H9 (cell line): ENCODE data around the gene IGFBP3. TPM values are rescaled to one million over a fixed set of nuclear protein-coding genes. Genes with fewer than 3 reads are reported as not detected.

Experiments used
- DNase-seq: peaks from one replicate; pipeline ENCODE4 v3.0.0-alpha.2; 2017
- H2AFZ ChIP-seq: one replicate; pipeline ENCODE4 v1.6.1; 2013; ENCODE audit warnings: mild to moderate bottlenecking, low read length, control low read depth, moderate library complexity
- H2AK5ac ChIP-seq: 2 replicates; pipeline ENCODE4 v1.6.1; 2013; ENCODE audit warnings: low read length, control low read depth, mixed read lengths; ENCODE audit not compliant: insufficient read length
- H2BK120ac ChIP-seq: one replicate; pipeline ENCODE4 v1.6.1; 2013; ENCODE audit warnings: low read depth, mild to moderate bottlenecking, low read length, control low read depth, inconsistent platforms; ENCODE audit not compliant: poor library complexity, severe bottlenecking
- H2BK12ac ChIP-seq: 2 replicates; pipeline ENCODE4 v1.6.1; 2013; ENCODE audit warnings: low read length, control low read depth, mixed read lengths, low read depth; ENCODE audit not compliant: insufficient read length
- H2BK15ac ChIP-seq: 2 replicates; pipeline ENCODE4 v1.6.1; 2013; ENCODE audit warnings: low read depth, low read length, control low read depth
- H2BK20ac ChIP-seq: one replicate; pipeline ENCODE4 v1.6.1; 2013; ENCODE audit warnings: low read depth, mild to moderate bottlenecking, low read length, control low read depth, inconsistent platforms; ENCODE audit not compliant: poor library complexity, severe bottlenecking
- H2BK5ac ChIP-seq: 2 replicates; pipeline ENCODE4 v1.6.1; 2013; ENCODE audit warnings: low read length, control low read depth, mixed read lengths; ENCODE audit not compliant: insufficient read length
- H3K14ac ChIP-seq: 2 replicates; pipeline ENCODE4 v1.6.1; 2013; ENCODE audit warnings: low read length, control low read depth; ENCODE audit not compliant: insufficient read depth
- H3K18ac ChIP-seq: 2 replicates; pipeline ENCODE4 v1.6.1; 2013; ENCODE audit warnings: low read depth, mild to moderate bottlenecking, mixed read lengths, low read length, control low read depth; ENCODE audit not compliant: insufficient read length
- H3K23ac ChIP-seq: 2 replicates; pipeline ENCODE4 v1.6.1; 2013; ENCODE audit warnings: low read length, control low read depth, mixed read lengths, low read depth; ENCODE audit not compliant: insufficient read length
- H3K23me2 ChIP-seq: 2 replicates; pipeline ENCODE4 v1.6.1; 2013; ENCODE audit warnings: low read depth, mild to moderate bottlenecking, mixed read lengths, low read length, control low read depth; ENCODE audit not compliant: insufficient read length, poor library complexity, severe bottlenecking
- H3K27ac ChIP-seq: 2 replicates; pipeline ENCODE4 v1.5.1; 2013; ENCODE audit warnings: low read length, control low read depth, mixed read lengths, low read depth; ENCODE audit not compliant: insufficient read length
- H3K27me3 ChIP-seq: 2 replicates; pipeline ENCODE4 v1.6.1; 2013; ENCODE audit warnings: low read length, control low read depth, inconsistent platforms; ENCODE audit not compliant: insufficient read depth
- H3K4ac ChIP-seq: 2 replicates; pipeline ENCODE4 v1.6.1; 2013; ENCODE audit warnings: low read depth, mild to moderate bottlenecking, control low read depth, inconsistent platforms, low read length, moderate library complexity
- H3K4me1 ChIP-seq: 2 replicates; pipeline ENCODE4 v1.6.1; 2013; ENCODE audit warnings: low read length, control low read depth, inconsistent platforms; ENCODE audit not compliant: insufficient read depth
- H3K4me2 ChIP-seq: 2 replicates; pipeline ENCODE4 v1.6.1; 2013; ENCODE audit warnings: low read length, control low read depth, mixed read lengths; ENCODE audit not compliant: insufficient read length, insufficient read depth
- H3K56ac ChIP-seq: 2 replicates; pipeline ENCODE4 v1.6.1; 2013; ENCODE audit warnings: low read depth, mild to moderate bottlenecking, mixed read lengths, low read length, control low read depth; ENCODE audit not compliant: insufficient read length
- H3K79me1 ChIP-seq: 2 replicates; pipeline ENCODE4 v1.6.1; 2013; ENCODE audit warnings: low read depth, mild to moderate bottlenecking, moderate library complexity, low read length, control low read depth, inconsistent platforms; ENCODE audit not compliant: insufficient read depth, poor library complexity, severe bottlenecking
- H3K79me2 ChIP-seq: 2 replicates; pipeline ENCODE4 v1.6.1; 2013; ENCODE audit warnings: low read length, control low read depth, inconsistent platforms; ENCODE audit not compliant: insufficient read depth
- H3K9ac ChIP-seq: 2 replicates; pipeline ENCODE4 v1.6.1; 2013; ENCODE audit warnings: low read length, control low read depth, mixed read lengths; ENCODE audit not compliant: insufficient read length; ENCODE audit errors: extremely low read depth
- H3K9me3 ChIP-seq: one replicate; pipeline ENCODE4 v1.6.1; 2013; ENCODE audit warnings: low read depth, low read length, inconsistent platforms; ENCODE audit not compliant: control insufficient read depth
- H3T11ph ChIP-seq: one replicate; pipeline ENCODE4 v1.6.1; 2013; ENCODE audit warnings: mild to moderate bottlenecking, low read length, control low read depth, inconsistent platforms
- H4K20me1 ChIP-seq: one replicate; pipeline ENCODE4 v1.6.1; 2013; ENCODE audit not compliant: control insufficient read depth, insufficient read length, insufficient read depth
- H4K5ac ChIP-seq: 2 replicates; pipeline ENCODE4 v1.6.1; 2013; ENCODE audit warnings: low read depth, mild to moderate bottlenecking, mixed read lengths, low read length, control low read depth; ENCODE audit not compliant: insufficient read length
- H4K8ac ChIP-seq: replicated peaks from 2 replicates; pipeline ENCODE4 v1.6.1; 2013; ENCODE audit warnings: low read length, control low read depth, mixed read lengths, low read depth; ENCODE audit not compliant: insufficient read length
- H4K91ac ChIP-seq: 2 replicates; pipeline ENCODE4 v1.6.1; 2013; ENCODE audit warnings: low read depth, mild to moderate bottlenecking, moderate library complexity, mixed read lengths, low read length, control low read depth; ENCODE audit not compliant: insufficient read length
- H3K27ac Mint-ChIP-seq, 3 experiments: 2 replicates in 2 of 3; 3 replicates in 1 of 3; pipeline ENCODE4 v1.8.0; 2020 to 2021; ENCODE audit warnings: mixed read lengths in 3 of 3, mild to moderate bottlenecking in 1 of 3, moderate library complexity in 1 of 3
- H3K27me3 Mint-ChIP-seq: 2 replicates; pipeline ENCODE4 v1.8.0; 2021; ENCODE audit warnings: low read depth, mild to moderate bottlenecking, moderate library complexity, mixed read lengths
- H3K36me3 Mint-ChIP-seq, 3 experiments: 2 replicates in 2 of 3; 3 replicates in 1 of 3; pipeline ENCODE4 v1.8.0; 2020 to 2021; ENCODE audit warnings: low read depth in 3 of 3, mixed read lengths in 3 of 3; ENCODE audit not compliant: insufficient read depth in 1 of 3
- H3K4me1 Mint-ChIP-seq, 2 experiments: 2 replicates each; pipeline ENCODE4 v1.8.0; 2020; ENCODE audit warnings: mixed read lengths in 2 of 2
- H3K4me3 Mint-ChIP-seq, 2 experiments: 2 replicates in 1 of 2; 3 replicates in 1 of 2; pipeline ENCODE4 v1.8.0; 2020 to 2021; ENCODE audit warnings: mild to moderate bottlenecking in 2 of 2, mixed read lengths in 2 of 2, moderate library complexity in 1 of 2
- H3K9me3 Mint-ChIP-seq, 2 experiments: 2 replicates in 1 of 2; 3 replicates in 1 of 2; pipeline ENCODE4 v1.8.0; 2020; ENCODE audit warnings: mild to moderate bottlenecking in 2 of 2, mixed read lengths in 2 of 2, moderate library complexity in 1 of 2
- WGBS: extraction: QIAGEN DNeasy Blood & Tissue Kit; methylation state at CpG from one replicate; pipeline ENCODE4 v1.1.7; 2013; ENCODE audit warnings: missing lambda C conversion rate, low lambda C conversion rate, mixed read lengths; ENCODE audit not compliant: insufficient read length; ENCODE audit errors: extremely low coverage; 5-methylcytosine and 5-hydroxymethylcytosine counted together
- long read RNA-seq: library from polyadenylated mRNA; unstranded; transcript quantifications from one replicate; pipeline ENCODE4 v2.0.0, GENCODE V29; 2020
- total RNA-seq: library from RNA; stranded (reverse); gene quantifications from 2 replicates; pipeline ENCODE4 v1.2.1, GENCODE V29; 2021
- TF ChIP-seq, protein P1 (sequence below): fragments of 200-600 bp; sonication (generic); conservative IDR thresholded peaks from 3 replicates; pipeline ENCODE4 v1.8.0; 2021; ENCODE audit warnings: antibody characterized with exemption, mild to moderate bottlenecking

Gene IGFBP3
- 10.0 TPM in 2 replicates for total RNA-seq
- long read RNA-seq, transcript IGFBP3-201 (5 exons, 2,262 nt), result major isoform, 29 of 32 reads
- long read RNA-seq, partial matches to known transcripts, result 1 of 32 reads
- long read RNA-seq, other reads (novel, unspliced or antisense), result 2 of 32 reads

DNA sequence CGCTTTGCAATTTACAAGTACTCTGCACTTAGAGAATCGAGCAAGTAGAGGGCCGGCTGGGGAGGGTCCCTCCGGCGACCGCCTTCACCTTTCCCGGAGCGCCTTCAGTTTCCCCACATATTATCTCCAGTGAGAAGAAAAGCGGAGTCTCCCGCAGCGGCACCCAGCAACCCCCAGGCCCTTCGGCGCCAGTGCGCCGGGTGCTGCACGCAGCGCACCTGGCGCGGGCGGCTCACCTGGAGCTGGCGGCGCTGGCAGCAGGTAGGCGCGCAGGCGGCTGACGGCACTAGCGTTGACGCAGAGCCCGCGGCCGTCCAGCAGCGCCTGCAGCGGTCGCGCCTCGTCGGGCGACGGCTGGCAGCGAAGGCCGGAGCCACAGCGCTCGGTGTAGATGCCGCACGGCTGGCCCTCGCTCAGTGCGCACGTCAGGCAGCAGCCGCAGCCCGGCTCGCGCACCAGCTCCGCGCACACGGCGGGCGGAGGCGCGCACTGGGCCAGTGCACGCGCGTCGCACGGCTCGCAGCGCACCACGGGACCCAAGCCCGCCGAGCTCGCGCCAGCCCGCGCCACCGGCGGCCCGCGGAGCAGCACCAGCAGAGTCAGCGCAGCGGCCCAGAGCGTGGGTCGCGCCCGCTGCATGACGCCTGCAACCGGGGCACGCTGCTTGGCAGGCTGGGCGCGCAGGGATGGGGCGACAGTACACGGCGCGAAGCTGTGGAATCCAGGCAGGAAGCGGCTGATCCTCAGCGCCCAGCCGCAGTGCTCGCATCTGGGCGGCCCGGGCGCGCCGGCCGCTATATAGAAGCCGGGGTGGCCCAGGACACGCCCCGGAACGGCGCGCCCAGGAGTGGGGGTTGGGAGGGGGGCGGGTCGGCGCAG lies at the start of gene IGFBP3:
Gene IGFBP3 (minus strand): TSS at position 771 of the 879 bp plus-strand sequence. CDS start 132 bp downstream, at position 639.
- peaks cover 31% of the 10 kb centered on the region; the same call in 1 of the 2 replicates for H3K27me3 ChIP-seq
- peaks cover 43 to 52% of the 10 kb centered on the region in 2 experiments for H3K4me1 Mint-ChIP-seq
- H3K4me1 ChIP-seq, result peaks cover 5% of the 10 kb centered on the region; the same call in 1 of the 2 replicates

More for the DNA sequence above, at the start of gene IGFBP3:
- TF ChIP-seq, protein P1, sequence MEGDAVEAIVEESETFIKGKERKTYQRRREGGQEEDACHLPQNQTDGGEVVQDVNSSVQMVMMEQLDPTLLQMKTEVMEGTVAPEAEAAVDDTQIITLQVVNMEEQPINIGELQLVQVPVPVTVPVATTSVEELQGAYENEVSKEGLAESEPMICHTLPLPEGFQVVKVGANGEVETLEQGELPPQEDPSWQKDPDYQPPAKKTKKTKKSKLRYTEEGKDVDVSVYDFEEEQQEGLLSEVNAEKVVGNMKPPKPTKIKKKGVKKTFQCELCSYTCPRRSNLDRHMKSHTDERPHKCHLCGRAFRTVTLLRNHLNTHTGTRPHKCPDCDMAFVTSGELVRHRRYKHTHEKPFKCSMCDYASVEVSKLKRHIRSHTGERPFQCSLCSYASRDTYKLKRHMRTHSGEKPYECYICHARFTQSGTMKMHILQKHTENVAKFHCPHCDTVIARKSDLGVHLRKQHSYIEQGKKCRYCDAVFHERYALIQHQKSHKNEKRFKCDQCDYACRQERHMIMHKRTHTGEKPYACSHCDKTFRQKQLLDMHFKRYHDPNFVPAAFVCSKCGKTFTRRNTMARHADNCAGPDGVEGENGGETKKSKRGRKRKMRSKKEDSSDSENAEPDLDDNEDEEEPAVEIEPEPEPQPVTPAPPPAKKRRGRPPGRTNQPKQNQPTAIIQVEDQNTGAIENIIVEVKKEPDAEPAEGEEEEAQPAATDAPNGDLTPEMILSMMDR, result no peak
- peak; percentile 76 for DNase-seq
- H2AK5ac ChIP-seq, result no peak within 1 kb of the TSS
- H3K79me1 ChIP-seq, result no peaks in the 10 kb centered on the region
- no peak within 1 kb of the TSS for H3K56ac ChIP-seq
- WGBS, result no CpG with 5 or more reads among the region's 111 CpGs
- no peak within 1 kb of the TSS for H3K18ac ChIP-seq
- H3K4me2 ChIP-seq, result peak within 1 kb of the TSS; percentile 71
- H3K27ac ChIP-seq, result no peak within 1 kb of the TSS
- H4K8ac ChIP-seq, result no peak within 1 kb of the TSS
- no peak within 1 kb of the TSS for H3T11ph ChIP-seq
- Mint-ChIP-seq H3K27ac (no peak within 1 kb of the TSS), H3K27me3 (peaks cover 77% of the 10 kb centered on the region), H3K4me3 (peak within 1 kb of the TSS; percentile 71 to 85), H3K36me3 (peaks cover 0 to 6% (median 1%) of the 10 kb centered on the region in 3 experiments; a peak in 2 of 7 replicates), H3K9me3 (peaks cover 0 to 4% of the 10 kb centered on the region in 2 experiments; a peak in 2 of 5 replicates)
- peaks cover 14% of the 10 kb centered on the region for H3K23me2 ChIP-seq
- no peak within 1 kb of the TSS for H2BK120ac ChIP-seq
- no peak within 1 kb of the TSS for H3K4ac ChIP-seq
- no peak within 1 kb of the TSS; the same call in 1 of the 2 replicates for H2BK15ac ChIP-seq
- no peaks in the 10 kb centered on the region for H3K9me3 ChIP-seq
- no peak within 1 kb of the TSS for H3K14ac ChIP-seq
- H3K79me2 ChIP-seq, result no peaks in the 10 kb centered on the region
- no peak within 1 kb of the TSS for H4K5ac ChIP-seq
- H2AFZ ChIP-seq, result no peak within 1 kb of the TSS
- H3K23ac ChIP-seq, result no peak within 1 kb of the TSS
- no peak within 1 kb of the TSS for H2BK5ac ChIP-seq
- H3K9ac ChIP-seq, result no peak within 1 kb of the TSS
- H4K20me1 ChIP-seq, result no peaks in the 10 kb centered on the region
- no peak within 1 kb of the TSS for H4K91ac ChIP-seq
- no peak within 1 kb of the TSS for H2BK20ac ChIP-seq
- H2BK12ac ChIP-seq, result no peak within 1 kb of the TSS
